22Rv1 (cell line): ENCODE results near the gene MAP1LC3B2.

ENCODE experiments used
- H3K27ac ChIP-seq: fragments of 450-650 bp; 2 replicates; pipeline ENCODE4 v1.5.1; 2017
- CTCF ChIP-seq: fragments of 450-650 bp; IDR thresholded peaks from 2 replicates; pipeline ENCODE4 v1.5.1; 2017; ENCODE audit warnings: mild to moderate bottlenecking
- ZFX ChIP-seq: fragments of 450-650 bp; IDR thresholded peaks from 2 replicates; pipeline ENCODE4 v1.6.1; 2017; ENCODE audit warnings: antibody characterized with exemption, borderline replicate concordance

MAP1LC3B2 gene

GRCh38 chr12:116537101-116537904 is 21.9 kb upstream of the MAP1LC3B2 start:
- no peak for TF ChIP-seq CTCF
- TF ChIP-seq ZFX = no peak
- H3K27ac ChIP-seq = no peak overlapping the region

DNA sequence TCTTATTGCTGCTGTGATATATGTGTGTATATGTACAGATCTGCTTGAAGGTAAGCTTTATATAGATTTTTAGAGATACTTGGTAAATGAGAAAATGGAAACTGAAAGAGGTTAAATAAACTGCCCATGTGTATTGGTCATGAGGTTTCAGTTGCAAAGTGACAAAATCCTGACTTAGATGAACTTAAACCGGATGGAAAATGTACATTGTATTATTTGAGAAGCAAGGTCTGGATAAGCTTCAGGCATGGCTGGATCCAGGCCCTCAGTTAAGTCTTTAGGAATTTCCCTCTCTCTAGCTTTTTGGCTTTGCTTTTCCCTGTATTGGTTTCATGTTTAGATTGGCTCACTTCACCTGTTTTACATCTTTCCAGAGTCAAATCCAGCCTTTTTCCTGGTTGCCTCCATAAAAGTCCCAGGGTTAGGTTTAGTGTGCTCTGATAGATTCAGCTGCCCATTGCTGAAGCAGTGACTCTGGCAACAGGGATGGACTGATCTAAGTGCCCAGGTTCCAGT is 21.0 kb upstream of the MAP1LC3B2 start:
- H3K27ac ChIP-seq = no peak overlapping the region
- TF ChIP-seq ZFX (no peak), CTCF (no peak)

- no peak overlapping the region for H3K27ac ChIP-seq
- no peak for TF ChIP-seq CTCF
- no peak for TF ChIP-seq ZFX
Measured at GRCh38 chr12:116538682-116539305, 20.4 kb upstream of the MAP1LC3B2 start.

- H3K27ac ChIP-seq = no peak overlapping the region
- TF ChIP-seq ZFX = no peak
- TF ChIP-seq CTCF = no peak
Measured at GRCh38 chr12:116539361-116539771, 19.8 kb upstream of the MAP1LC3B2 start.

DNA sequence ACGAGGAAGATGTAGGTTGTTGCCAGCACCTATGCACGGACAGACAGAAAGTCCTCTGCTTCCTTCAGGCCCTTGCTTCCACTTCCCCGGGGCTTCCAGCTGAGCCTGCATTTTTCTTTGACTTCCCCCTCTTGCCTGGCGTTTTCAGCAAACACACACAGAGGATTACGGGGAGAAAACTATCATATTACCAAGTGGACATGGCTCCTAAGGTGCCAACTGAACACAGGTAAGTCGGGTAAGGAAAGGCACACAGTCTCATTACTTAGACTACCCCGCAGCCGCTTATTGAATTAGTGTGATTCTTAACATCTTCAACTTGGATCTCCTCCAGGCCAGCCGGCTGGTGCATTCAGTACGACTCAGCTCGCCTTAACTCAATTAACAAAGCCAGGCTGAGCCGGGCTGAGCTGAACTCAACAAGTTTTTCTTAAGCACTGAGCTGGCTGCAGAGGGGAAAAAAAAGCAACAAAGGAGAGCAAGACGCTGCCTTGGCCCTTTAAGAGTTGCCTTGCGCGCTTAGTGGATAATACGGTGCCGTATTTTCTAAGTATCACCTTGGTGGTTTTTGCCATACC is 19.2 kb upstream of the MAP1LC3B2 start:
- TF ChIP-seq ZFX = no peak
- TF ChIP-seq CTCF = no peak
- H3K27ac ChIP-seq = no peak overlapping the region

GRCh38 chr12:116540622-116541152 is 18.5 kb upstream of the MAP1LC3B2 start:
- no peak overlapping the region for H3K27ac ChIP-seq
- TF ChIP-seq ZFX = no peak
- no peak for TF ChIP-seq CTCF
